OCI-LY1 (cell line): ENCODE results near the gene ADAM17.

Source experiments
- CTCF ChIP-seq: fragments of 200-600 bp; sonication (generic), shearing (Covaris generic); IDR thresholded peaks from 2 replicates; pipeline ENCODE4 v1.5.1; 2017; ENCODE audit warnings: mild to moderate bottlenecking, antibody characterized with exemption, low read length, moderate library complexity, mixed read lengths
- EZH2 ChIP-seq: fragments of 200-600 bp; sonication (generic), shearing (Covaris generic); IDR thresholded peaks from 2 replicates; pipeline ENCODE4 v1.8.0; 2017; ENCODE audit warnings: borderline replicate concordance, mixed run types, mild to moderate bottlenecking, antibody characterized with exemption, low read length, moderate library complexity, mixed read lengths

GRCh38 chr2:9451231-9451630 lies 104.4 kb downstream of the ADAM17 start:
- no peak for TF ChIP-seq CTCF
- TF ChIP-seq EZH2: no peak
